ENCODE results near the gene ARPC1B.

Gene ARPC1B

GRCh38 chr7:99359465-99360154 lies 14.9 kb upstream of the ARPC1B start:
- Histone ChIP-seq H3K9me2 (ENCODE audit: low read depth, low read length) (no peaks in the 10 kb centered on the region), H4K20me1 (ENCODE audit: insufficient read depth, low read length) (no peaks in the 10 kb centered on the region), H3K4me2 (ENCODE audit: low read length) (no peak overlapping the region), H3K4me1 (ENCODE audit: insufficient read depth, low read length, severe bottlenecking) (no peaks in the 10 kb centered on the region), H3K9me3 (ENCODE audit: low read length) (no peaks in the 10 kb centered on the region), H3K9ac (ENCODE audit: low read length) (no peak overlapping the region), H2AFZ (ENCODE audit: low read length) (no peak overlapping the region), H3K27ac (ENCODE audit: low read depth, low read length, poor library complexity, severe bottlenecking) (no peak overlapping the region), H3F3A (ENCODE audit: insufficient read depth, low read length) (0 out of 2 replicates have a peak, but pooled peaks cover 5% of the 10 kb centered on the region), H3K36me3 (ENCODE audit: insufficient read depth, low read length) (peaks cover 84% of the 10 kb centered on the region), H3K4me3 (ENCODE audit: low read depth, low read length, poor library complexity, severe bottlenecking) (no peak overlapping the region), H3K79me2 (ENCODE audit: insufficient read depth, low read length) (no peaks in the 10 kb centered on the region), H3K27me3 (ENCODE audit: insufficient read depth, low read length) (no peaks in the 10 kb centered on the region)
- TF ChIP-seq CTCF (IDR thresholded peaks at IDR 0.05; ENCODE audit: low read length) (no peak), EZH2 (IDR thresholded peaks at IDR 0.05; ENCODE audit: borderline replicate concordance, low read length) (no peak)

GRCh38 chr7:99362801-99363200 lies 11.7 kb upstream of the ARPC1B start:
- H3K9me2 ChIP-seq (ENCODE audit: low read depth, low read length) = no peaks in the 10 kb centered on the region
- peaks cover 86% of the 10 kb centered on the region for H3K36me3 ChIP-seq (ENCODE audit: insufficient read depth, low read length)
- TF ChIP-seq CTCF (IDR thresholded peaks at IDR 0.05; ENCODE audit: low read length) (no peak), EZH2 (IDR thresholded peaks at IDR 0.05; ENCODE audit: borderline replicate concordance, low read length) (no peak)
- no peaks in the 10 kb centered on the region for H3K4me1 ChIP-seq (ENCODE audit: insufficient read depth, low read length, severe bottlenecking)
- H3K4me3 ChIP-seq (ENCODE audit: low read depth, low read length, poor library complexity, severe bottlenecking) = no peak overlapping the region
- H3K9me3 ChIP-seq (ENCODE audit: low read length) = no peaks in the 10 kb centered on the region
- H3K27me3 ChIP-seq (ENCODE audit: insufficient read depth, low read length) = no peaks in the 10 kb centered on the region
- 0 out of 2 replicates have a peak, but pooled peaks cover 5% of the 10 kb centered on the region for H3F3A ChIP-seq (ENCODE audit: insufficient read depth, low read length)
- no peak overlapping the region for H3K27ac ChIP-seq (ENCODE audit: low read depth, low read length, poor library complexity, severe bottlenecking)
- H3K9ac ChIP-seq (ENCODE audit: low read length) = no peak overlapping the region
- H3K4me2 ChIP-seq (ENCODE audit: low read length) = no peak overlapping the region
- no peaks in the 10 kb centered on the region for H3K79me2 ChIP-seq (ENCODE audit: insufficient read depth, low read length)
- no peaks in the 10 kb centered on the region for H4K20me1 ChIP-seq (ENCODE audit: insufficient read depth, low read length)
- H2AFZ ChIP-seq (ENCODE audit: low read length) = no peak overlapping the region

GRCh38 chr7:99363286-99363685 lies 11.2 kb upstream of the ARPC1B start:
- Histone ChIP-seq H3K4me3 (ENCODE audit: low read depth, low read length, poor library complexity, severe bottlenecking) (no peak overlapping the region), H3F3A (ENCODE audit: insufficient read depth, low read length) (0 out of 2 replicates have a peak, but pooled peaks cover 5% of the 10 kb centered on the region), H3K9me2 (ENCODE audit: low read depth, low read length) (no peaks in the 10 kb centered on the region), H3K27me3 (ENCODE audit: insufficient read depth, low read length) (no peaks in the 10 kb centered on the region), H3K79me2 (ENCODE audit: insufficient read depth, low read length) (no peaks in the 10 kb centered on the region), H3K9me3 (ENCODE audit: low read length) (no peaks in the 10 kb centered on the region), H3K9ac (ENCODE audit: low read length) (no peak overlapping the region), H3K27ac (ENCODE audit: low read depth, low read length, poor library complexity, severe bottlenecking) (no peak overlapping the region), H4K20me1 (ENCODE audit: insufficient read depth, low read length) (no peaks in the 10 kb centered on the region), H2AFZ (ENCODE audit: low read length) (no peak overlapping the region), H3K36me3 (ENCODE audit: insufficient read depth, low read length) (peaks cover 81% of the 10 kb centered on the region), H3K4me2 (ENCODE audit: low read length) (no peak overlapping the region), H3K4me1 (ENCODE audit: insufficient read depth, low read length, severe bottlenecking) (no peaks in the 10 kb centered on the region)
- TF ChIP-seq CTCF (IDR thresholded peaks at IDR 0.05; ENCODE audit: low read length) = no peak
- TF ChIP-seq EZH2 (IDR thresholded peaks at IDR 0.05; ENCODE audit: borderline replicate concordance, low read length) = no peak

Measured in OCI-LY1 (cell line).